ENCODE data around the gene CDK8.

GRCh38 chr13:26327940-26328725 is 74.2 kb downstream of the CDK8 start:
- no peak for TF ChIP-seq EZH2 (IDR thresholded peaks at IDR 0.05; ENCODE audit: borderline replicate concordance)
- TF ChIP-seq CTCF (IDR thresholded peaks at IDR 0.05; ENCODE audit: poor library complexity) = no peak
- no peak for TF ChIP-seq EZH2phosphoT487 (IDR thresholded peaks at IDR 0.05; ENCODE audit: low read depth, severe bottlenecking, unreplicated experiment)
